ENCODE data around the gene L2HGDH. TPM values are rescaled to one million over a fixed set of nuclear protein-coding genes. Genes with fewer than 3 reads are reported as not detected.

L2HGDH gene
- polyA plus RNA-seq, 2 of the 4 experiments (the other 2 are of a cell fraction): 14.5 to 18.1 TPM

DNA sequence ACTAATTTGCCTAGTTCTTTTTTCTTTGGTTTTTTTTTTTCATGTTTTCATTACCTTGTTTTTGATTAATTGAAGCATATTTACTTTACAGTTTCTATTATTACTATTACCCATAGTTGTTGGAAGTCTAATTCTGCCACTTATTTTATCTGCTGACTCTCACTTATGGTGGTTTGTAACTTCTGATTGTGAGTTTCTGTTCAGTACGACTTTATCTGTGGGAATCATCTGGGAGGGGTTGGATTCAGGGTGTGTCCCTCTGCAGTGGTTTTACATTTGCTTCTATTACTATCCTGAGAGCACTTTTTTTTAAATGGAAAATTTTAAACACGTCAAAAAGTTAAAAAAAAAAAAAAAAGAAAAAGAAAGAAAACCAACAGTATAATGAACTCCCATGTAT lies 54.3 kb downstream of the L2HGDH start:
- Histone ChIP-seq H3K27ac (no peak overlapping the region), H3K4me2 (no peak overlapping the region), H3K9me3 (no peaks in the 10 kb centered on the region), H3K4me3 (no peak overlapping the region), H3K4me1 (no peaks in the 10 kb centered on the region)
- ATAC-seq (no peak), DNase-seq (ENCODE audit: low read depth in 1 of 2, low spot score in 1 of 2) (no peak), FAIRE-seq (no peak)
- 78% methylated on average over 2 of the region's 2 CpGs for WGBS (ENCODE audit: missing lambda C conversion rate)
- TF ChIP-seq, protein P1, sequence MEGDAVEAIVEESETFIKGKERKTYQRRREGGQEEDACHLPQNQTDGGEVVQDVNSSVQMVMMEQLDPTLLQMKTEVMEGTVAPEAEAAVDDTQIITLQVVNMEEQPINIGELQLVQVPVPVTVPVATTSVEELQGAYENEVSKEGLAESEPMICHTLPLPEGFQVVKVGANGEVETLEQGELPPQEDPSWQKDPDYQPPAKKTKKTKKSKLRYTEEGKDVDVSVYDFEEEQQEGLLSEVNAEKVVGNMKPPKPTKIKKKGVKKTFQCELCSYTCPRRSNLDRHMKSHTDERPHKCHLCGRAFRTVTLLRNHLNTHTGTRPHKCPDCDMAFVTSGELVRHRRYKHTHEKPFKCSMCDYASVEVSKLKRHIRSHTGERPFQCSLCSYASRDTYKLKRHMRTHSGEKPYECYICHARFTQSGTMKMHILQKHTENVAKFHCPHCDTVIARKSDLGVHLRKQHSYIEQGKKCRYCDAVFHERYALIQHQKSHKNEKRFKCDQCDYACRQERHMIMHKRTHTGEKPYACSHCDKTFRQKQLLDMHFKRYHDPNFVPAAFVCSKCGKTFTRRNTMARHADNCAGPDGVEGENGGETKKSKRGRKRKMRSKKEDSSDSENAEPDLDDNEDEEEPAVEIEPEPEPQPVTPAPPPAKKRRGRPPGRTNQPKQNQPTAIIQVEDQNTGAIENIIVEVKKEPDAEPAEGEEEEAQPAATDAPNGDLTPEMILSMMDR (IDR thresholded peaks at IDR 0.05): no peak
- no peak for TF ChIP-seq ZC3H11A (IDR thresholded peaks at IDR 0.05)
- TF ChIP-seq KDM5A (IDR thresholded peaks at IDR 0.05): no peak
- TF ChIP-seq, protein P2, sequence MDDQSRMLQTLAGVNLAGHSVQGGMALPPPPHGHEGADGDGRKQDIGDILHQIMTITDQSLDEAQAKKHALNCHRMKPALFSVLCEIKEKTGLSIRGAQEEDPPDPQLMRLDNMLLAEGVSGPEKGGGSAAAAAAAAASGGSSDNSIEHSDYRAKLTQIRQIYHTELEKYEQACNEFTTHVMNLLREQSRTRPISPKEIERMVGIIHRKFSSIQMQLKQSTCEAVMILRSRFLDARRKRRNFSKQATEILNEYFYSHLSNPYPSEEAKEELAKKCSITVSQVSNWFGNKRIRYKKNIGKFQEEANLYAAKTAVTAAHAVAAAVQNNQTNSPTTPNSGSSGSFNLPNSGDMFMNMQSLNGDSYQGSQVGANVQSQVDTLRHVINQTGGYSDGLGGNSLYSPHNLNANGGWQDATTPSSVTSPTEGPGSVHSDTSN (IDR thresholded peaks at IDR 0.05): no peak
- TF ChIP-seq, protein P3, sequence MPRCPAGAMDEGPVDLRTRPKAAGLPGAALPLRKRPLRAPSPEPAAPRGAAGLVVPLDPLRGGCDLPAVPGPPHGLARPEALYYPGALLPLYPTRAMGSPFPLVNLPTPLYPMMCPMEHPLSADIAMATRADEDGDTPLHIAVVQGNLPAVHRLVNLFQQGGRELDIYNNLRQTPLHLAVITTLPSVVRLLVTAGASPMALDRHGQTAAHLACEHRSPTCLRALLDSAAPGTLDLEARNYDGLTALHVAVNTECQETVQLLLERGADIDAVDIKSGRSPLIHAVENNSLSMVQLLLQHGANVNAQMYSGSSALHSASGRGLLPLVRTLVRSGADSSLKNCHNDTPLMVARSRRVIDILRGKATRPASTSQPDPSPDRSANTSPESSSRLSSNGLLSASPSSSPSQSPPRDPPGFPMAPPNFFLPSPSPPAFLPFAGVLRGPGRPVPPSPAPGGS (IDR thresholded peaks at IDR 0.05): no peak
- no peak for TF ChIP-seq NFE2L2 (conservative IDR thresholded peaks at IDR 0.05; ENCODE audit: low read length)
- ChIA-PET CTCF (no interaction called here), POLR2A (no interaction called here)

DNA sequence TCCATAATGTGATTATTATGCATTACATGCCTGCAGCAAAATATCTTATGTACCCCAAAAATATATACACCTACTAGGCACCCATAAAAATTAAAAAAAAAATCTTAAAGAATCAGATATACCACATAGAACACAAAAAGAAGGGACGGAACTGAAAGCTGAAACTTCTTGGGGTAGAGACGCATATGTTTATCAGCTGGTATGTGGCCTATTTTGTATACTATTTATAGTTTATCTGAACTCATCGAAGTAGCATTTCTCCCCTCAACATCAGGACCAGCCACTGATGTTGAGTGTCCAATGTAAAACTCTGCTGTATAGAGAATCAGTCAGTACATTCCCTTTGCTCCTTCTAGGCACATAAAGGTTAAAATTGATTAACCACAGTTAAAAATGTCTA lies 57.8 kb downstream of the L2HGDH start:
- no peak overlapping the region for H3K4me2 ChIP-seq
- H3K9me3 ChIP-seq: no peaks in the 10 kb centered on the region
- H3K4me3 ChIP-seq: no peak overlapping the region
- no peak for DNase-seq (ENCODE audit: low read depth in 1 of 2, low spot score in 1 of 2)
- ATAC-seq: no peak
- no peak for FAIRE-seq
- 87% methylated on average over 3 of the region's 3 CpGs for WGBS (ENCODE audit: missing lambda C conversion rate)
- TF ChIP-seq CEBPB (IDR thresholded peaks at IDR 0.05): no peak
- TF ChIP-seq KDM1A (IDR thresholded peaks at IDR 0.05; ENCODE audit: low read depth): no peak
- TF ChIP-seq, protein P4, sequence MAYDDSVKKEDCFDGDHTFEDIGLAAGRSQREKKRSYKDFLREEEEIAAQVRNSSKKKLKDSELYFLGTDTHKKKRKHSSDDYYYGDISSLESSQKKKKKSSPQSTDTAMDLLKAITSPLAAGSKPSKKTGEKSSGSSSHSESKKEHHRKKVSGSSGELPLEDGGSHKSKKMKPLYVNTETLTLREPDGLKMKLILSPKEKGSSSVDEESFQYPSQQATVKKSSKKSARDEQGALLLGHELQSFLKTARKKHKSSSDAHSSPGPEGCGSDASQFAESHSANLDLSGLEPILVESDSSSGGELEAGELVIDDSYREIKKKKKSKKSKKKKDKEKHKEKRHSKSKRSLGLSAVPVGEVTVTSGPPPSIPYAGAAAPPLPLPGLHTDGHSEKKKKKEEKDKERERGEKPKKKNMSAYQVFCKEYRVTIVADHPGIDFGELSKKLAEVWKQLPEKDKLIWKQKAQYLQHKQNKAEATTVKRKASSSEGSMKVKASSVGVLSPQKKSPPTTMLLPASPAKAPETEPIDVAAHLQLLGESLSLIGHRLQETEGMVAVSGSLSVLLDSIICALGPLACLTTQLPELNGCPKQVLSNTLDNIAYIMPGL (CRISPR knock-in tag; IDR thresholded peaks at IDR 0.05; ENCODE audit: borderline replicate concordance): no peak
- TF ChIP-seq ZC3H11A (IDR thresholded peaks at IDR 0.05): no peak
- TF ChIP-seq RFX5 (IDR thresholded peaks at IDR 0.05): no peak
- TF ChIP-seq POLR2AphosphoS2 (conservative IDR thresholded peaks at IDR 0.05; ENCODE audit: low read length): no peak
- TF ChIP-seq MAFK (IDR thresholded peaks at IDR 0.05; ENCODE audit: partially characterized antibody): no peak
- no peak overlapping the region for H3K27ac ChIP-seq
- H3K4me1 ChIP-seq: no peaks in the 10 kb centered on the region
- POLR2A ChIA-PET: no interaction called here
- CTCF ChIA-PET: no interaction called here

DNA sequence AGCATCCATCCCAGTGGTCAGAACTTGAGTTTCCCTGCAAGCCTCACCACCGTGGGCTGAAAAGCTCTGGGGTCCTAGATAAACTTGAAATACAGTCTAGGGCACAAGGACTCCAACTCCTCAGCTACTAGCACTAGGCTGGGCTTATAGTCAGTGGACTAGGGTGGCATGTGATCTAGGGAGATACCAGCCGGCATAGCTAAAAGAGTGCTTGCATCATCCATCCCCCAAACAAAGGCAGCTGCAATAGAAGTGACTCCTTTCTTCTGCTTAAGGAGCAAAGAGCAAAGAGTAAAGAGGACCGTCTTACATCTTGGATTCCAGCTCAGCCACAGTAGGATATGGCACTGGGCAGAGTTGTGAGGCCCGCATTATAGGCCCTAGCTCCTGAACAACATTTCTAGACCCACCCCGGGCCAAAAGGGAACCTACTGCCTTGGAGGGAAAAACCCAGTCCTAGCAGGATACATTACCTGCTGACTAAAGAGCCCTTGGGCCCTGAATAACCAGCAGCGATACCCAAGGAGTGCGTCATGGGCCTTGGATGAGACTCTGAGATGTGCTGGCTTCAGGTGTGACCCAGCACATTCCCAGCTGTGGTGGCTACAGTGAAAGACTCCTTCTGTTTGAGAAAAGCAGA lies 62.8 kb downstream of the L2HGDH start:
- Histone ChIP-seq H3K27ac (no peak overlapping the region), H3K9me3 (no peaks in the 10 kb centered on the region), H3K4me2 (no peak overlapping the region), H3K4me3 (no peak overlapping the region), H3K4me1 (no peaks in the 10 kb centered on the region)
- FAIRE-seq (no peak), DNase-seq (ENCODE audit: low read depth in 1 of 2, low spot score in 1 of 2) (no peak), ATAC-seq (no peak)
- 89% methylated on average over 7 of the region's 7 CpGs for WGBS (ENCODE audit: missing lambda C conversion rate)
- TF ChIP-seq HOXB5 (CRISPR knock-in tag; IDR thresholded peaks at IDR 0.05) (no peak), RNF2 (IDR thresholded peaks at IDR 0.05; ENCODE audit: borderline replicate concordance, low read depth) (no peak), NR3C1 (IDR thresholded peaks at IDR 0.05) (no peak), PHF8 (IDR thresholded peaks at IDR 0.05; ENCODE audit: borderline replicate concordance, low read depth) (no peak), RARB (CRISPR knock-in tag; IDR thresholded peaks at IDR 0.05) (no peak)
- TF ChIP-seq, protein P5, sequence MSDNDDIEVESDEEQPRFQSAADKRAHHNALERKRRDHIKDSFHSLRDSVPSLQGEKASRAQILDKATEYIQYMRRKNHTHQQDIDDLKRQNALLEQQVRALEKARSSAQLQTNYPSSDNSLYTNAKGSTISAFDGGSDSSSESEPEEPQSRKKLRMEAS (IDR thresholded peaks at IDR 0.05): no peak
- TF ChIP-seq, protein P6, sequence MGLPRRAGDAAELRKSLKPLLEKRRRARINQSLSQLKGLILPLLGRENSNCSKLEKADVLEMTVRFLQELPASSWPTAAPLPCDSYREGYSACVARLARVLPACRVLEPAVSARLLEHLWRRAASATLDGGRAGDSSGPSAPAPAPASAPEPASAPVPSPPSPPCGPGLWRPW (IDR thresholded peaks at IDR 0.05): no peak
- CTCF ChIA-PET: interaction anchor here (1.2 to 2.5 kb wide), 3 partner anchors 11 to 25 kb away, joined by 4 to 10 read pairs (median 5); no protein-coding TSS in a partner anchor
- POLR2A ChIA-PET: no interaction called here
